ENCODE data around the gene SPECC1L.

SPECC1L gene

DNA sequence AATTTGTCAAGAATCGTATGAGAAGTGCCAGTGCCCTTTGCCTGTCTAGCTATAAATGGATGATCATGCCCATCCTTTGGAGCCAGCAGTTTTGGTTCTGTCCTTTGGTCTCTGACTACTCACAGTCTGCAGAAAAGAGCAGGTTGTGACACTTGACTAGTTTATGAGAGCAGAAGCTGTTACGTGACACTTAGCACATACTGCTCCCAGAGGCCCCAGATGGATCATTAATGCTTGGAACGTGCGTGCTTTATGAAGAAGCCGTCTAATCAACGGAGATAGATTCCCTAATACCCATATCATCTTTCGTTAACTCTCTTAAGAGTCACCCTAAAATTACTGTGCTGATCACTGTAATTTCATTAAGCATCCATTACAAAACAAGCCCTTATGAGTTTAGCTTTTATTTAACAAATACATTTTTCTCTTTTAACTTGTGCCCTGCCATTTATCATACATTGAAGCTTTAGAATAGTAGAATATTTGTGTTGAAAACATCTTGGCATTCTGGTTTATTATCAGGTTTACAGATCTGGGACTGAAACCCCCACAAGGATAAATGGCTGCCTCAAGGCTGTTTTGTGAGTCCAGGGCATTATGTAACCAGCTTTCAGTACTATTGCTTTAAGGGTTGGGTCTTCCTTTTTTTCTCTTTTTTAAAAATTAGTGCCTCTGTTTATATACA lies 109.7 kb downstream of the SPECC1L start:
- no peak overlapping the region for H3K9ac ChIP-seq
- H3K36me3 ChIP-seq (ENCODE audit: insufficient read depth): no peaks in the 10 kb centered on the region; the same call in 1 of the 2 replicates
- no peaks in the 10 kb centered on the region for H4K20me1 ChIP-seq (ENCODE audit: insufficient read depth)
- H3K27me3 ChIP-seq (ENCODE audit: insufficient read depth, low read depth): no peaks in the 10 kb centered on the region
- TF ChIP-seq, protein P1, sequence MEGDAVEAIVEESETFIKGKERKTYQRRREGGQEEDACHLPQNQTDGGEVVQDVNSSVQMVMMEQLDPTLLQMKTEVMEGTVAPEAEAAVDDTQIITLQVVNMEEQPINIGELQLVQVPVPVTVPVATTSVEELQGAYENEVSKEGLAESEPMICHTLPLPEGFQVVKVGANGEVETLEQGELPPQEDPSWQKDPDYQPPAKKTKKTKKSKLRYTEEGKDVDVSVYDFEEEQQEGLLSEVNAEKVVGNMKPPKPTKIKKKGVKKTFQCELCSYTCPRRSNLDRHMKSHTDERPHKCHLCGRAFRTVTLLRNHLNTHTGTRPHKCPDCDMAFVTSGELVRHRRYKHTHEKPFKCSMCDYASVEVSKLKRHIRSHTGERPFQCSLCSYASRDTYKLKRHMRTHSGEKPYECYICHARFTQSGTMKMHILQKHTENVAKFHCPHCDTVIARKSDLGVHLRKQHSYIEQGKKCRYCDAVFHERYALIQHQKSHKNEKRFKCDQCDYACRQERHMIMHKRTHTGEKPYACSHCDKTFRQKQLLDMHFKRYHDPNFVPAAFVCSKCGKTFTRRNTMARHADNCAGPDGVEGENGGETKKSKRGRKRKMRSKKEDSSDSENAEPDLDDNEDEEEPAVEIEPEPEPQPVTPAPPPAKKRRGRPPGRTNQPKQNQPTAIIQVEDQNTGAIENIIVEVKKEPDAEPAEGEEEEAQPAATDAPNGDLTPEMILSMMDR (conservative IDR thresholded peaks at IDR 0.05; ENCODE audit: low read depth, low read length): no peak
- no peak overlapping the region for H2AFZ ChIP-seq (ENCODE audit: low read depth)
- no peaks in the 10 kb centered on the region for H3K79me2 ChIP-seq (ENCODE audit: insufficient read depth, low read depth)
- no peak overlapping the region for H3K4me2 ChIP-seq
- no peak overlapping the region for H3K27ac ChIP-seq
- H3K4me3 ChIP-seq (IDR thresholded peaks at IDR 0.05; ENCODE audit: insufficient read depth, low read depth, low read length): no peak overlapping the region
- H3K4me1 ChIP-seq (ENCODE audit: low read depth, poor library complexity, severe bottlenecking): peaks cover 21% of the 10 kb centered on the region

DNA sequence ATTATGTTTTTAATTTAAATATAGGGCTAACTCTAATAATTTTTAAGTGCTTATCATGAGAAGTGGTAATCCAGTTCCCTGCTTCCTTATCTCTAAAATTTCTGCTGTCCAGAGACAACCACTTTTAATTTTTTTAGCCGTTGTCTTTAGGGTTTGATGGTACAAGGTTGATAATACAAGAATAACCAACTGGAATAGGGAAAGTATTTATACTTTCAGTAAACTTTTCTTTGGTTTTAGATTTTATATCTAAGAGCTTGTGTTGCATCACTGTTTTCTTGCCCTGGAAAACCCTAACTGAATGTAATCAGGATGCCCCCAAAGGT lies 110.2 kb downstream of the SPECC1L start:
- TF ChIP-seq, protein P1 (conservative IDR thresholded peaks at IDR 0.05; ENCODE audit: low read depth, low read length): no peak
- H3K9ac ChIP-seq: no peak overlapping the region
- peaks cover 16% of the 10 kb centered on the region for H3K4me1 ChIP-seq (ENCODE audit: low read depth, poor library complexity, severe bottlenecking)
- H3K27me3 ChIP-seq (ENCODE audit: insufficient read depth, low read depth): no peaks in the 10 kb centered on the region
- H3K79me2 ChIP-seq (ENCODE audit: insufficient read depth, low read depth): no peaks in the 10 kb centered on the region
- no peak overlapping the region for H3K4me2 ChIP-seq
- no peak overlapping the region for H3K4me3 ChIP-seq (IDR thresholded peaks at IDR 0.05; ENCODE audit: insufficient read depth, low read depth, low read length)
- no peak overlapping the region for H2AFZ ChIP-seq (ENCODE audit: low read depth)
- H4K20me1 ChIP-seq (ENCODE audit: insufficient read depth): no peaks in the 10 kb centered on the region
- no peaks in the 10 kb centered on the region; the same call in 1 of the 2 replicates for H3K36me3 ChIP-seq (ENCODE audit: insufficient read depth)
- H3K27ac ChIP-seq: no peak overlapping the region

DNA sequence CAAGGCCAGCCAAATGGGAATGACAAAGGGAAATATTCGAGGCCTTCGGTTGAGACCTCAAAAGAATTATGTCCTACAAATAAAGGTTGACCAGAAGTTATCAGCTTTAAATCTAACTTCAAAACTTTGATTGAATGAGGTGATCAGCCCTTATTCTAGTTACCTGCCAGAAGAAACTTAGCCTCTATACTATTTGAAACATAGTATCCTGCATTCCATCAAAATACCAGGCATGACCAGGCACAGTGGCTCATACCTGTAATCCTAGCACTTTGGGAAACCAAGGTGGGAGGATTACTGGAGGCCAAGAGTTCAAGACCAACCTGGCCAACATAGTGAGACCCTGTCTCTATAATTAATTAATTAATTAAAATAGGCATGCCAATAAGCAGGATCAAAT lies 112.4 kb downstream of the SPECC1L start:
- H3K4me1 ChIP-seq (ENCODE audit: low read depth, poor library complexity, severe bottlenecking): no peaks in the 10 kb centered on the region
- TF ChIP-seq, protein P1 (conservative IDR thresholded peaks at IDR 0.05; ENCODE audit: low read depth, low read length): no peak
- no peaks in the 10 kb centered on the region for H3K27me3 ChIP-seq (ENCODE audit: insufficient read depth, low read depth)
- no peaks in the 10 kb centered on the region for H3K79me2 ChIP-seq (ENCODE audit: insufficient read depth, low read depth)
- H4K20me1 ChIP-seq (ENCODE audit: insufficient read depth): no peaks in the 10 kb centered on the region
- no peak overlapping the region for H3K27ac ChIP-seq
- no peak overlapping the region for H3K4me3 ChIP-seq (IDR thresholded peaks at IDR 0.05; ENCODE audit: insufficient read depth, low read depth, low read length)
- no peaks in the 10 kb centered on the region for H3K36me3 ChIP-seq (ENCODE audit: insufficient read depth)
- no peak overlapping the region for H3K9ac ChIP-seq
- no peak overlapping the region for H3K4me2 ChIP-seq
- H2AFZ ChIP-seq (ENCODE audit: low read depth): no peak overlapping the region

GRCh38 chr22:24384131-24384530 lies 113.5 kb downstream of the SPECC1L start:
- H3K4me1 ChIP-seq (ENCODE audit: low read depth, poor library complexity, severe bottlenecking): no peaks in the 10 kb centered on the region
- no peaks in the 10 kb centered on the region for H3K79me2 ChIP-seq (ENCODE audit: insufficient read depth, low read depth)
- H3K4me3 ChIP-seq (IDR thresholded peaks at IDR 0.05; ENCODE audit: insufficient read depth, low read depth, low read length): no peak overlapping the region
- H3K36me3 ChIP-seq (ENCODE audit: insufficient read depth): no peaks in the 10 kb centered on the region
- TF ChIP-seq, protein P1 (conservative IDR thresholded peaks at IDR 0.05; ENCODE audit: low read depth, low read length): no peak
- no peak overlapping the region for H3K27ac ChIP-seq
- no peak overlapping the region for H3K4me2 ChIP-seq
- H4K20me1 ChIP-seq (ENCODE audit: insufficient read depth): no peaks in the 10 kb centered on the region
- H2AFZ ChIP-seq (ENCODE audit: low read depth): no peak overlapping the region
- no peaks in the 10 kb centered on the region for H3K27me3 ChIP-seq (ENCODE audit: insufficient read depth, low read depth)
- H3K9ac ChIP-seq: no peak overlapping the region

Measured in KMS-11 (cell line).